NCI-H524 treated with DMSO at 0.1 percent for 48 hours (cell line): ENCODE results near the gene ELMOD2.
A peak's percentile ranks its signal among the peaks of the same experiment; 100 is the strongest.
"Not testable (repeated sequence)": the region's sequence is repeated elsewhere in the genome, so short reads cannot be mapped to it uniquely, and the experiment has no call there.

Experiments used
- DNase-seq: peaks from one replicate; lab custom pipeline; 2025; lab: John Stamatoyannopoulos, UW

ELMOD2 gene

GRCh38 chr4:140523857-140524742, at the start of gene ELMOD2:
TSS of gene ELMOD2 (plus strand) at chr4:140524168. CDS start at chr4:140525429, 1,261 bp downstream.
- DNase-seq = peak; percentile 68

DNA sequence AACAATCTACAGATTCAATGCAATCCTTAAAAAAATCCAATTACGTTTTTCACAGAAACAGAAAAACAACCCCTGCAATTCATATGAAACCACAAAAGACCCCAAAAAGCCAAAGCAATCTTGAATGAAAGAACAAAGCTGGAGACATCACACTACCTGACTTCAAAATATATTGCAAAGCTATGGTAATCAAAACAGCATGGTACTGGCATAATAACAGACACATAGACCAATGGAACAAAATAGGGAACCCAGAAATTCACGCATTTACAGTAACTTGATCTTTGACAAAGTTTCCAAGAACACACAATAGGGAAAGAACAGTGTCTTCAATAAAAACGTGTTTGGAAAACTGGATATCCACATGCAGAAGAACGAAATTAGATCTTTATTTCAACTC, 40.5 kb upstream of the ELMOD2 start:
- no peak for DNase-seq

DNA sequence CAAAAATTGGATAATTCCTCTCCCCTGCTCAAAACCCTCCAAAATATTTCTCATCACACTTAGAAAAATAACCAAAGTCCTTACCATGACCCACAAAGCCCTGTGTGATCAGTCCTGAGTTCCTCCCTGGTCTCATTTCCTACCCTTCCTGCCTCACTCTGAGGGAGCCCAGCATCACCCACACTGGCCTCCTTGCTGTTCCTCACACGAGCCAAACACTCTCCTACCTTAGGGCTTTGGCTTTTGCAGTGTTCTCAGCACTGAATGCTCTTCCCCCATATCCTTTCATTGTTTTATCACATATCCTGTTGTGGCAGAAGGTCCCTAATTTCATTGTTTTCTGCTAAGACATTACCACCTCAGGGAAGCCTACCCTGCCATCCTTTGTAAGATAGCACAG, 38.0 kb upstream of the ELMOD2 start:
- DNase-seq = no peak

- DNase-seq = no peak
Observed at GRCh38 chr4:140497405-140497746, 26.6 kb upstream of the ELMOD2 start.

GRCh38 chr4:140497747-140498636, 26.0 kb upstream of the ELMOD2 start, which contains the start of gene MGAT4D:
TSS of gene MGAT4D (minus strand) at chr4:140498293. CDS start at chr4:140498222, 71 bp downstream.
- no peak for DNase-seq

- no peak for DNase-seq
Observed at GRCh38 chr4:140499391-140499790, 24.6 kb upstream of the ELMOD2 start.

DNA sequence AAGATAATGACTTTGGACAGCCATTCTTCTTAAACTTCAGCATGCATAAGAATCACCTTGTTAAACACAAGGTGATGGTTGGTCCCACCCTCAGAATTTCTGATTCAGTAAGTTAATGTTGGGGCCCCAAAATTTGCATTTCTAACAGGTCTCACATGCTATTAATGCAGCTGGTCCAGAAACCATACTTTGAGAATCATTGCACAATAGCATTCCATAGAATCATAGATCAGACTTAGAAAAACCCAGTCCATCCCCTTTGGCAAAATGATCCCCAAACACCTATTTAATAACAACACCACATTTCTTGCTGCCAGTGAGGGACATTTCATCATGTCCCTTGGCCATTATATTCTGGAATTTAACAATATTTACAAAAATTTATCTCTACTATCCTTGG, 19.7 kb upstream of the ELMOD2 start:
- no peak for DNase-seq

DNA sequence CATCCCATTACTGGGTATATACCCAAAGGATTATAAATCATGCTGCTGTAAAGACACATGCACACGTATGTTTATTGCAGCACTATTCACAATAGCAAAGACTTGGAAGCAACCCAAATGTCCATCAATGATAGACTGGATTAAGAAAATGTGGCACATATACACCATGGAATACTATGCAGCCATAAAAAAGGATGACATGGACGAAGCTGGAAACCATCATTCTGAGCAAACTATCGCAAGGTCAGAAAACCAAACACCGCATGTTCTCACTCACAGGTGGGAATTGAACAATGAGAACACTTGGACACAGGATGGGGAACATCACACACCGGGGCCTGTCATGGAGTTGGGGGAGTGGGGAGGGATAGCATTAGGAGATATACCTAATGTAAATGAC, 10.2 kb upstream of the ELMOD2 start:
- DNase-seq = not testable (repeated sequence)

- DNase-seq = peak; percentile 46
Observed at GRCh38 chr4:140515423-140515822, 8.5 kb upstream of the ELMOD2 start.

DNA sequence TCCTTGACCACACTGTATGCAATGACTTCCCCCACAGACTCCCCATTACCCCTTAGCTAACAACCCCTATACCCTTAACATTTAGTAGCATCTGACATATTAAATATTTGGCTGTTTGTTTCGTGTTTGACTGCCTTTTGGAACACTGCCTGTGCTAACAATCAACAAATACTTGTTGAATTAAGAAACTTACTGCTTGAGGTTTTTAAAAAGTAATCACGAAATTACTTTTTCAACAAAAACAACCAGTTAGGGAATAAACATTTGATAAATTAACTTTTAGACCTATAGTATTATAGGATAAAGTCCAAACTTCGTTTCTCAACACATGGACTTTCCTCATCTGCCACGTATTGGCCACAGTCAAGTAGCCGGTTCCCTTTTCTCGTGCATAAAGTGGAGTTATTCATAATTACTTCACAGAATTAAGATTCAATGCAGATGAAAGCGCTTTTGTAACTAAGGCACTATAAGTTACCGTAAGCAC, 555 bp upstream of the ELMOD2 start:
- DNase-seq = no peak

GRCh38 chr4:140529434-140529833, 5.5 kb downstream of the ELMOD2 start:
- DNase-seq = no peak

GRCh38 chr4:140533951-140534480, 10.0 kb downstream of the ELMOD2 start:
- no peak for DNase-seq

- DNase-seq = no peak
Observed at GRCh38 chr4:140556372-140557085, 32.6 kb downstream of the ELMOD2 start.

DNA sequence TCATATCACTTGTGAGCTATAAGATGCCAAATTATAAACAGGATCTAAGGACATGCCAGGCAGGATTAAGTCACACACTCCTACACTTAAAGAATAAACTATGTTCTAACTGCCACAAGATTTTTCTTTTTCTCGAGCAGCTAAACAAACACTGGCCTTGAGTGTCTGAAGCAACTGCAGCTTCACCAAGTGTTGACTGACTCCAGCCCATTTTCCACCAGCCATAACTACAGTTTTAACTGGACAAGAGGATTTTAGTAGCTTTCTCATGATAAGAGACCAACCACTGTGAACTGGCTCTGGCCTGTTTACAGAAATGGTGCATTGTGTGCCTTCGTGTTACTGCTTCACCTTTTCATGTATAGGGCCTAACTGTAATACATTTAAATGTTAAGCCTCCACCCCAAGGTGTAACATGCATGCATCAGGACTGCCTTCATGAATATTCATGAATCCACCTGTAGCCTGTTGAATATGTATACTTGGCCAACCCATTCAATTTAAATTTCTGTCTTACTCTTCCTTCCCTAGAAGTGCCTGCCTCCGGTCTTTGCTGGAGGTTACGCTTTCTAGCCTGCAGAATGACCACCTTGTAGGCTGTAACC, 34.0 kb downstream of the ELMOD2 start:
- DNase-seq = no peak

DNA sequence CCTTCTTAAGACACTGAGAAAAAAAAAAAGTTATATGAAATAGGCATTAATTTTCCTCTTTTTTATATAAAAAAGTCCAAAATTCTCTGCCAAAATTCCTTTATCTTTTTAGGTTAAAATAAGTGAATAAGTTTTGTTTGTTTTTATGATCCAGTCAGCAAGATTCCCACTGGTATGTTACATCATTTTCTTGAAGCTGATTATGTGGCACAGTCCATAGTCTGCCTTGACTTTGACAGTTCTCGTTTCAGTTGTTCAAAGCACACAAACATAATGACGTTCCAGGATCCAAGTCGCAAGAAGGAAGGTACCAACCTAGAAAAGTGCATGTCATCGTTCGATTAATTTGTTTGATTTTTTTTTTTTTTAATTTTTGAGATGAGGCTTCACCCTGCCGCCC, 35.7 kb downstream of the ELMOD2 start:
- DNase-seq = no peak

- DNase-seq = no peak
Observed at GRCh38 chr4:140568507-140569306, 44.7 kb downstream of the ELMOD2 start, which contains the start of gene UCP1. TSS of gene UCP1 (minus strand) at chr4:140568961. CDS start at chr4:140568729, 232 bp downstream.

DNA sequence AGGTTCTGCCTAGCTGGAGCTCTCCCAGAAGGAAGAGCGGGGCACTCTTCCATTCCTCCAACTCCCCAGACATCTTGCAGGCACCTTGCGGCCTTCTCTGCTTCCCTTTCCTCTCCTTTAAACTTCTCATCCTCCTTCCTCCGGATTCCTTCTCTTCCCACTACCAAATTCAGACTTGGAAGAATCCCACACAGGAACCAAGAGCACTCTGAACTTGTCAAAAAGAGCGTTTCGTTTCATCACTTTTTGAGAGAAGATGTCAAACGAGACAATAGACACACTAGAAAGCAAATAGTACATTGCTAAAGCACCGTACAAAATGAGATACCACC, 45.3 kb downstream of the ELMOD2 start:
- no peak for DNase-seq

DNA sequence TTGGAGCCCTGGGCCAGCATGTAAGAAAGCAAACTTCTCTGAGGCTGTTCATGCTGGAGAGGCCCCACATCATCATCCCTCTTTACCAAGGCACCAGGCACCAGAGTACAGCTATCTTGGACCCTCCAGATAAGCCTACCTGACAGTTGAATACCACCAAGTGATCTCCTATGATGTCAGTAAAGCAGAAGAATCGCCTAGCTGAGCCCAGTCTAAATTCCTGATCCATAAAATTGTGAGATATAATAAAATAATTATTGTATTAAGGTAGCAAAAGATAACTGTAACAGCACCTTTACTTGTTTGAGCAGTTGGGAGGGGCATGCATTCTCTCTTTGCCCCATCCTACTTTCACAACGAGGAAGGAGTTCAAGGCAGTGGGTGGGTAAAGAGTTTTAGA, 47.7 kb downstream of the ELMOD2 start:
- DNase-seq = no peak

GRCh38 chr4:140575489-140575888, 51.5 kb downstream of the ELMOD2 start:
- DNase-seq = no peak

DNA sequence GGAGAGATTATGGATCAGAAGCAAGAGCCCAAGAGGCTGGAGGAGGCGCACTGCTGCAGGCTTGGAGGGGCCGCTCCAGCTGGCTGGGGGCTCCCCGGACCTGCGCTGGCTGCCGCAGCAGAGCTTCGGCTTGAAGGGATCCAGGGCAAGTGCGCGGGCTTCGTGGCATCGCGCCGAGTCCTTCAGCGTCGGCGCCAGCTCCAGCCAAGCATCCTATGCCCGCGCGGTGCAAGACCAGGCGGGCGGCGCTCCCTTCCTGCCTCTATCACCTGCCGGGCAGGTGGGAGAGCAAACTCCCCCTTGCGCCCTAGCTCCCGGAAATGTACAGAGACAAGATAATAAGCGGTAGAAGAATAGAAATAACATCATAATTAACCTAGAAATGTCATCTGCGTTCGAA, 55.3 kb downstream of the ELMOD2 start:
- no peak for DNase-seq

DNA sequence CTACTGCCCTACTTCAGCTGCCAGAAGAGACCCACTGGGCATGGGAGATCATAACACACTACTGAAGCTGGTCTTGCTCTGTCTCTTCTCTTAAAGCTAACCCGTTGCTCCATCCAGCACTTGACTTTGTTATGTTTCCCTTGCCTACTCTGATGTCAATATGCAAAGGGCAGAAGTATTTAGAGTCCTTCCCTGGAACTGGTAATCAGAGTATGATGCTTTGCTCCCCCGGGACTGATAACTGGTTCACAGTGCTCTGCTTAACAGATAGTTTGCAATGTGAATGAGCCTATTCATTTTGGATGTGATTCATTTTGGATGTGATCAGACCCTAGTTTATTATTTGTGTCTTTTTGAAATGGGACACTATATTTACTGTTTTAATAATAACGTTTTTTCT, 57.1 kb downstream of the ELMOD2 start:
- DNase-seq = no peak
